GM06990 (cell line): ENCODE data around the gene ANO1.

Experiments used
- DNase-seq: peaks from one replicate; pipeline ENCODE4 v3.0.0-alpha.2; 2011; ENCODE audit not compliant: insufficient read length; ENCODE audit errors: extremely low read depth
- H3K27me3 ChIP-seq: replicated peaks from 2 replicates; pipeline ENCODE4 v1.6.0; 2011; ENCODE audit warnings: low read length; ENCODE audit not compliant: control insufficient read depth, insufficient read depth
- H3K36me3 ChIP-seq: 2 replicates; pipeline ENCODE4 v1.5.1; 2011; ENCODE audit warnings: low read length; ENCODE audit not compliant: control insufficient read depth, insufficient read depth
- H3K4me3 ChIP-seq: replicated peaks from 2 replicates; pipeline ENCODE4 v1.5.1; 2011; ENCODE audit warnings: low read depth, mild to moderate bottlenecking, control low read depth, low read length
- CTCF ChIP-seq: IDR thresholded peaks from 2 replicates; pipeline ENCODE4 v1.5.1; 2011; ENCODE audit warnings: low read length, control low read depth, mild to moderate bottlenecking, inconsistent platforms; ENCODE audit not compliant: insufficient read depth, poor library complexity, severe bottlenecking

ANO1 gene

DNA sequence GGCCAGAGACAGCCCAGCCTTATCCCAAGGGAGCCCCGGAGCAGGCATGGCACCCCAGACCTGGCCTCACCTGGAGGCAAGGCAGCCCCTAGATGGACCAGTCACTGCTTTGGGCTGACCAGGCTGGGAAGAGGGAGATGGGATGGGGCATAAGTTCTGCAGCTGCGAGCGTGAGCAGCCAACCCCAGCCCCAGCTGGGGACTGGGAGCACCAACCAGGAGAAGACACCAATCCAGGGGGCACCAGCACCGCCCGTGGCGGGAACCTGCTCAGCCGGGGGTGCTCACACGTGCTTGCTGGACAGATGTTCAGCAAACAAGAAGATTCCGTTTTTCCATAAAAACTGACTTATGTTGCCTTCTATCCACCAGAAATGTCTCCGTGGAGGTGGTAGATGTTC lies 108.8 kb downstream of the ANO1 start:
- Histone ChIP-seq H3K27me3 (peaks cover 4% of the 10 kb centered on the region), H3K36me3 (no peaks in the 10 kb centered on the region), H3K4me3 (no peak overlapping the region)
- DNase-seq: no peak
- no peak for TF ChIP-seq CTCF

GRCh38 chr11:70187771-70188170 lies 109.7 kb downstream of the ANO1 start:
- Histone ChIP-seq H3K27me3 (peaks cover 4% of the 10 kb centered on the region), H3K36me3 (no peaks in the 10 kb centered on the region), H3K4me3 (no peak overlapping the region)
- DNase-seq: no peak
- TF ChIP-seq CTCF: no peak

DNA sequence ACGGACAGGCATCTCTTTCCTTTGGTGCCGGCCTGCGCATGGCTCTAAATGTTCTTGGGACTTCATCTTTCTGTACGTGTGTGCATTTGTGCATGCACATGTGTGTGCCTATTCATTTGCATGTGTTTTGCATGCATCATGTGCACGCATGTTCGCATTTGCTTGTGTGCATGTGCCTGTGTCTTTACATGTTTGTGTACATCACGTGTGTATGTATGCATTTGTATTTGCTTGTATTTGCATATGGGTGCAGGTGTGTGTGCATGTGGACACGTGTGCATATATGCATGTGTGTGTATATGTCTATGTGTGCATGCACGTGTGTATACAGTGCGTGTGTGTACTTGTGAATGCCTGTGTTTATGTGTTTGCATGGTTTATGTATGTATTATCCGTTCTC lies 111.5 kb downstream of the ANO1 start:
- no peak for TF ChIP-seq CTCF
- no peak for DNase-seq
- H3K36me3 ChIP-seq: no peaks in the 10 kb centered on the region
- no peaks in the 10 kb centered on the region; the same call in 1 of the 2 replicates for H3K27me3 ChIP-seq
- no peak overlapping the region for H3K4me3 ChIP-seq

- Histone ChIP-seq H3K4me3 (no peak overlapping the region), H3K36me3 (no peaks in the 10 kb centered on the region), H3K27me3 (peaks cover 2% of the 10 kb centered on the region)
- peak; percentile 79 for TF ChIP-seq CTCF
- DNase-seq: peak; percentile 40
These were observed 113.5 kb downstream of the ANO1 start for GRCh38 chr11:70191495-70192140.

GRCh38 chr11:70192666-70193410 lies 114.7 kb downstream of the ANO1 start:
- H3K36me3 ChIP-seq: no peaks in the 10 kb centered on the region
- DNase-seq: no peak
- TF ChIP-seq CTCF: no peak
- H3K27me3 ChIP-seq: peaks cover 2% of the 10 kb centered on the region
- no peak overlapping the region for H3K4me3 ChIP-seq
